T47D (cell line): ENCODE results near the gene SETD3.

Experiments used
- DNase-seq, 2 experiments: peaks; one replicate each; pipeline versions ENCODE4 v3.0.0 to v3.0.0-alpha.2; 2011 to 2012; ENCODE audit warnings: low read depth in 1 of 2, low spot score in 1 of 2
- JUND ChIP-seq: IDR thresholded peaks from 2 replicates; pipeline ENCODE4 v1.6.1; 2012; ENCODE audit warnings: low read depth
- in situ Hi-C: cut with HindIII; loops from 2 replicates; pipeline ENCODE4 v1.10.0; 2016; ENCODE audit warnings: low sequenced_read_pairs, low pct_unique_long_range_greater_than_20kb

SETD3 gene

GRCh38 chr14:99521176-99522024 is 40.7 kb upstream of the SETD3 start:
- in situ Hi-C loops = no loop called here
- no peak for TF ChIP-seq JUND
- no peak for DNase-seq

GRCh38 chr14:99520571-99521081 is 40.0 kb upstream of the SETD3 start:
- in situ Hi-C loops = no loop called here
- DNase-seq = no peak
- no peak for TF ChIP-seq JUND

DNA sequence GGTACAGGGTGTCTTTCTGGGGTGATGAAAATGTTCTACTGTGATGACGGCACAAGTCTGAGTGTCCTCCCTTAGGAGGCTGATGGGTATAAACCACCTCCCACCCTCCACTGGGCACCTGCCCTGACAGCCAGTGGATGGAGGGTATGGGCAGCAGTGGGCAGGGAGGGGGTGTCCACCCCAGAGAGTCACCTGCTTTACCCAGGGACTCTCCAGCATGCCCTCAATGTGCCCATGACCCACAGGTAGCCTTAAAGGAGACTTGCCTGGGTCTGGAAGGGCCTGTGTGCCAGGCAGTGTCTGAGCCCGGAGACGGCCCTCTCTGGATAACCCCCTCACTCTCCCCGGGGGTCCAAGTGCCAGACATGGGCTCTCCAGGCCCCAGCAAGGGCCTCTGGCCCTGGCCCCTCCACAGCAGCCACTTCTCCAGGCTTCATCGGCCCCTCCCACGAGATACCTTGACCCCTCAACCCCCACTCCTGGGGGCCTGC is 39.3 kb upstream of the SETD3 start:
- DNase-seq = no peak
- in situ Hi-C loops = no loop called here
- no peak for TF ChIP-seq JUND

GRCh38 chr14:99519347-99519881 is 38.8 kb upstream of the SETD3 start:
- in situ Hi-C loops = no loop called here
- no peak for DNase-seq
- no peak for TF ChIP-seq JUND

- TF ChIP-seq JUND = no peak
- in situ Hi-C loops = no loop called here
- peak; percentile 82 to 93 for DNase-seq
Observed at GRCh38 chr14:99518441-99519346, 38.0 kb upstream of the SETD3 start.

DNA sequence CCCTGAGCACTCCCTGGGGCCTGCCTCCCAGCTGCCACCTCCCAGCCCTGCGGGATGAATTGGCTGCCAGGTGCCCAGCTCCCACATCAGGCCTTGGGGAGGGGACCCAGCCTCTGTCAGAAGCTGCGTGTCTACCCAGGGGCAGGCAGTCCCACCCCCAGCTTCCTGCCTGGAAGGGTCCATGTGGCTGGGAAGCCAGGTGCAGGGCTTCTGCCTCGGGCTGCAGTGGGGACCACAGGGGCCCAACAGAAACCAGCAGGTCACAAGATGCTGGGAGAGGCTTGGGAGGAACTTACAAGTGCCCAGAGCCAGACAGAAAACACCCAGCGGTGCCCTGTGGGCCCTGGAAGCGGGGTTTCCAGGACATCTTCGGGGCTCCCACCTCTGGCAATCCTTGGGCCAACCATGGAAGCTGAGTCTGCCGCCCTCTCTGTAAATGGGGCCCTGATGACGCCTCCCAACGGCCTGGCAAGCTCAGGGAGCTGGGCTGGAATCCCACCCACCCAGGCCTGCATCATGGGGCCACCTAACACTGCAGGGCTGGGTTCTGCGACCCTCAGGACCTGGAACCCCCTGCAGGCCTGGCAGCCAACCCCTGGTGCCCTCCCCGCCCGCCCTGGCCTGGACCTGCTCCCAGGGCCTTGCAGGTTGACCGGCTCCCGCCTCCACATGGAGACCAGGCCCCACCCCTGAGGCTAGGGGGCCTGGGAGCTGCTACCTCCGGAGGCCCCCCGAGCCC is 37.2 kb upstream of the SETD3 start:
- no peak for TF ChIP-seq JUND
- DNase-seq = no peak

DNA sequence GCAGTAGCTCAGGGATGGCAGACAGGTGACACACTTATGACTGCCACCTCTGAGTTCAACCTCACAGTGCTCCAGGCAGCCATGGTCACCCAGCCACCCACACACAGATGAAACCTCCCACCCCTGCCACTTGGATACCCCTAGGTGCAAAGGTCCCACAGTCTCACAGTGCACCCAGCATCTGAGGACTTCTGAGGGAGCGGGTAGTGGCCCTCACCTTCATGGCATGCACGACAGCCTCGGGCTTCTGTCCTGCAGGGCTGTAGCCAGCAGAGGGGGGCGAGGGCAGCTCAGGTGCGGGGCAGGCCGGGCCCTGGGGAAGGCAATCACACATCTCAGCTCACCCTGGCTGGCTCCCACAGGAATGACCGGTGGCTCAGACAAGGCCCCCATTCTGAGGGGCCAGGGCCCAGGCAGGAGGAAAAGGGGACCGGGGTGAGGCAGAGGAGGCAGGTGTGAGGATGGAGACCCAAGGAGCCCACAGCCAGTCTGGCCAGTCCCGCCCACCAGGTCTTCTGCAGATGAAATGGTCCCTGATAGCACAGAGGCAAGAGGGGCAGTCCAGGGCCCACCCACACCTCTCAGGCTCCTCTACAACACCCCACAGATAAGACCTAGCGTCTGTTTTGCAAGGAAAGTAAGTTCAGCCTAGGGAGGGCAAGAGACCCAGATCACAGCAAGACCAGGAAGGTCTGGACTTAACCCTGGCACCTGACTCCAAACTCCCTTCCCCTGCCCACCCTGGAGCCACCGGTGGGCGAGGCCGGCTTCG is 36.4 kb upstream of the SETD3 start:
- in situ Hi-C loops = no loop called here
- no peak for DNase-seq

More for the DNA sequence above, 37.2 kb upstream of the SETD3 start:
- in situ Hi-C loops = no loop called here

GRCh38 chr14:99516156-99516870 is 35.7 kb upstream of the SETD3 start:
- no peak for TF ChIP-seq JUND
- no peak for DNase-seq
- in situ Hi-C loops = no loop called here

More for the DNA sequence above, 36.4 kb upstream of the SETD3 start:
- no peak for TF ChIP-seq JUND

DNA sequence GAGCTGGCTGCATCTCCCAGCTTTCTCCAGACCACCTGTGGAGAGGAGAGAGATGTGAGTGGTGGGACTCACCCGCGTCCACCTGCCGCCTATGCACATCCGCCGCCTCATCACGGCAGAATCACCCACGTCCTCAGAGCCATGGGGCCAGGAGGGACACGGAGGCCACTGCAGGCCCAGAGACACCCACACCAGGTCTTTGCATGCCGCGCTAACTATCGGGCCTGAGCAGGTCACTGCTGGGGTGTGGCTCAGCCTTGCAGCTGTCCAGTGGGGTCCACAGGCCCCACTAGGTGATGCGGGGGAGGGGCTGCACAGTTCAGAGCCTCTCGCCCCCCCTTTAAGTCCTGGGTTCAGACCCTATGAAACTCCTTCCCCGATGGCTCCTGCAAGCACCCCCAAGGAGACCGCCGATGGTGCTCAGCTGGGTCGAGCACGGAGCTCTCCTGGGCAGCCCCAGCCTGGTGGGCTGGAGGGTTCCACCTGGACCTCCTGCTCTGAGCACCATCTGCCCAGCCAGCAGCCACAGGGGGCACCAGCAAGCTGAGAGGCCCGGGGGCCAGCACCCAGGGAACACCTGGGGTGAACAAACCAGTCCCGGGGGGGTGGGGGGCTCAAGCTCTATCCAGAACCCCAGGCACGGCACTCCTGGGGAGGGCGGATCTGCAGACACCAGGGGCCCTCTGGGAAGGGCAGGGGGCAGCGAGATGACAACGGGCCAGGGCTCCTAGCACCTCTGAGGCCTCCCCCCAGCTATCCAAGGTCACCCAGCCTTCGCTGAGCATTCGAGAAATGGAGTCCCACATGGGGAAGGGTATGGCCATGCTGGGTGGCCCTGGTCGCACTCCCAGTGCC is 34.9 kb upstream of the SETD3 start:
- in situ Hi-C loops = no loop called here
- no peak for DNase-seq
- TF ChIP-seq JUND = no peak
